HepG2 (cell line): ENCODE data around the gene NECAB2. TPM values are rescaled to one million over a fixed set of nuclear protein-coding genes. Genes with fewer than 3 reads are reported as not detected.

ENCODE experiments used
- NONO ChIP-seq, 2 experiments: fragments of 450-650 bp in 1 of 2; sonication (generic) in 1 of 2; formaldehyde crosslinking in 1 of 2; IDR thresholded peaks in 1 of 2; conservative IDR thresholded peaks in 1 of 2; 2 replicates each; pipeline versions ENCODE4 v1.6.1 to v1.8.0; 2017 to 2022; ENCODE audit warnings: mild to moderate bottlenecking in 1 of 2, missing genetic modification reagents in 1 of 2, moderate library complexity in 1 of 2
- POLR2AphosphoS2 ChIP-seq: IDR thresholded peaks from 2 replicates; pipeline ENCODE4 v1.6.1; 2011; ENCODE audit warnings: low read depth, low read length, improper control_type of control experiment
- RFX5 ChIP-seq: IDR thresholded peaks from 2 replicates; pipeline ENCODE4 v1.6.1; 2011; ENCODE audit warnings: low read depth, low read length, improper control_type of control experiment
- SP140L ChIP-seq: sonication (generic); formaldehyde crosslinking; IDR thresholded peaks from 2 replicates; pipeline ENCODE4 v1.4.0; 2020; ENCODE audit warnings: missing genetic modification reagents, borderline replicate concordance
- ZNF335 ChIP-seq: sonication (generic); formaldehyde crosslinking; IDR thresholded peaks from 2 replicates; pipeline ENCODE4 v1.4.0; 2020; ENCODE audit warnings: missing genetic modification reagents
- ZNF556 ChIP-seq: sonication (generic); formaldehyde crosslinking; IDR thresholded peaks from 2 replicates; pipeline ENCODE4 v1.4.0; 2020; ENCODE audit warnings: mild to moderate bottlenecking, missing genetic modification reagents, borderline replicate concordance
- ZNF589 ChIP-seq: sonication (generic); formaldehyde crosslinking; conservative IDR thresholded peaks from 2 replicates; pipeline ENCODE4 v1.8.0; 2022; ENCODE audit warnings: mild to moderate bottlenecking, moderate library complexity, missing genetic modification reagents
- ZNF619 ChIP-seq: sonication (generic); formaldehyde crosslinking; IDR thresholded peaks from 2 replicates; pipeline ENCODE4 v1.4.0; 2020; ENCODE audit warnings: mild to moderate bottlenecking, missing genetic modification reagents
- ZNF83 ChIP-seq: sonication (generic); formaldehyde crosslinking; IDR thresholded peaks from 2 replicates; pipeline ENCODE4 v1.4.0; 2020; ENCODE audit warnings: missing genetic modification reagents, mild to moderate bottlenecking, borderline replicate concordance
- ZSCAN29 ChIP-seq: sonication (generic); formaldehyde crosslinking; conservative IDR thresholded peaks from 2 replicates; pipeline ENCODE4 v1.4.0; 2020; ENCODE audit warnings: mild to moderate bottlenecking, missing genetic modification reagents
- polyA plus RNA-seq, 8 experiments: library from polyadenylated mRNA; depleted of rRNA in 3 of 8; stranded (reverse) in 7 of 8; unstranded in 1 of 8; fragments of >200 nt; fragmentation: Illumina TruSeq in 4 of 8; extraction: Trizol in 4 of 8; gene quantifications; 2 replicates each; pipeline versions ENCODE4 v1.2.1 to v1.2.3, GENCODE V29; 2011 to 2016; ENCODE audit warnings: low read depth in 4 of 8, missing spikeins in 1 of 8, mixed read lengths in 1 of 8; ENCODE audit not compliant: insufficient read depth in 1 of 8
- total RNA-seq, 5 experiments: library from RNA; depleted of rRNA; stranded (reverse); fragments of >200 nt; fragmentation: Illumina TruSeq; extraction: Trizol; gene quantifications; 2 replicates each; pipeline ENCODE4 v1.2.3, GENCODE V29; 2016; ENCODE audit warnings: low read depth in 1 of 5
- TF ChIP-seq, protein P1 (sequence below): sonication (generic); formaldehyde crosslinking; IDR thresholded peaks from 2 replicates; pipeline ENCODE4 v1.5.0; 2020; ENCODE audit warnings: missing genetic modification reagents
- TF ChIP-seq, protein P2 (sequence below): IDR thresholded peaks from 2 replicates; pipeline ENCODE4 v1.6.1; 2016; ENCODE audit warnings: low read depth, borderline replicate concordance
- TF ChIP-seq, protein P3 (sequence below): sonication (generic); formaldehyde crosslinking; IDR thresholded peaks from 2 replicates; pipeline ENCODE4 v1.9.0; 2021; ENCODE audit warnings: missing genetic modification reagents, mild to moderate bottlenecking, borderline replicate concordance
- TF ChIP-seq, protein P4 (sequence below): sonication (generic); formaldehyde crosslinking; IDR thresholded peaks from 2 replicates; pipeline ENCODE4 v1.4.0; 2020; ENCODE audit warnings: mild to moderate bottlenecking, missing genetic modification reagents
- TF ChIP-seq, protein P5 (sequence below): sonication (generic); formaldehyde crosslinking; IDR thresholded peaks from 2 replicates; pipeline ENCODE4 v1.5.0; 2020; ENCODE audit warnings: mild to moderate bottlenecking, missing genetic modification reagents
- TF ChIP-seq, protein P6 (sequence below): sonication (generic); formaldehyde crosslinking; IDR thresholded peaks from 2 replicates; pipeline ENCODE4 v1.4.0; 2020; ENCODE audit warnings: mild to moderate bottlenecking, missing genetic modification reagents
- TF ChIP-seq, protein P7 (sequence below): sonication (generic); formaldehyde crosslinking; conservative IDR thresholded peaks from 2 replicates; pipeline ENCODE4 v1.8.0; 2022; ENCODE audit warnings: mild to moderate bottlenecking, moderate library complexity, missing genetic modification reagents

The NECAB2 gene
- total and polyA plus RNA-seq, 2 of the 13 experiments (the other 11 are each of a cell fraction or from before 2014, with no cell fraction given), result 0.21 to 0.49 TPM

DNA sequence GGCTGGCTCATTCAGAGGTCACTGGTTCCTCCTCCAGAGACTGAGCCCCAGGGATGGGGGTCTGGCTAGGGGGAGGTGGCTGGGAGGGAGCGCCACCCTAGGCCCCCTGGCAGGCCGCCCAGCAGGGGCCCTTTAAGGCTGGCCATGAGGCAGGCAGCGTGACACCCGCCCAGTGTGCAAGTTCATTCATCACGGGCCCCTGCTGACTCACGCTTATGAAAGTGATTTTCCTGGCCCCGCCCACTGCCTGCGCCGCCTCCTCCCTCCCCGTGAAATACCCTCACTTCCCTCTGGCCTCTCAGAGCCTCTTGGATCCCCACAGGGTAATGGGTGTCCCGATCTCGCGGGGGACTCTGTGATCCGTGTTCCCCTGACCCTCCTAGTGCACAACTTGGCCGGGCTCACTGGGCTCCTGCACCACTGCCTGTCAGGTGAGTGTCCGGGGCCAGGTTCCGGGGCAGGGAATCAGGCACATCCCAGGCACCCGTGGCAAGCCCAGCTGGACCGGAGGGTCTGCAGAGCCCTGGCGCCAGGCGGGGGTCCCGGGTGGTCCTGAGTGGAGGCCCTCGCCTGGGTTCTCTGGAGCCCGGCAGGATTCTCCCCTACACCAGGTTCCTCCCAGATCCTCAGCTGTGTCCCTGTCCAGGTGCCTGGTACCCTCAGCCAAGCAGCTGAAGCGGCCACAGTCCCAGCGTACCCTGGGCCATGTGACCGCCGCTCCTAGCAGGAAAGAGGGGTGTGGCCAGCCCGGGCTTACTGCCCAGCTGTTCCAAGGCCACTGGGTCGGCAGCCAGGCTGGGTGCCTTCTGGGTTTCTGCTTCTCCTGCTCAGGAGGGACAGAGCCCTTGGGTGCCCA is 14.9 kb upstream of the NECAB2 start, which contains the start of gene OSGIN1 (continued):
- no peak; the same call in 1 of the 2 replicates for TF ChIP-seq ZNF619 (CRISPR knock-in tag)
- TF ChIP-seq ZSCAN29 (CRISPR knock-in tag), result 0 out of 2 replicates have a peak, but pooled peaks have one; percentile 36
- no peak for TF ChIP-seq NONO (IDR thresholded peaks at IDR 0.05)
- peak; percentile 53 for TF ChIP-seq NONO (CRISPR knock-in tag; conservative IDR thresholded peaks at IDR 0.05)
- TF ChIP-seq, protein P1, sequence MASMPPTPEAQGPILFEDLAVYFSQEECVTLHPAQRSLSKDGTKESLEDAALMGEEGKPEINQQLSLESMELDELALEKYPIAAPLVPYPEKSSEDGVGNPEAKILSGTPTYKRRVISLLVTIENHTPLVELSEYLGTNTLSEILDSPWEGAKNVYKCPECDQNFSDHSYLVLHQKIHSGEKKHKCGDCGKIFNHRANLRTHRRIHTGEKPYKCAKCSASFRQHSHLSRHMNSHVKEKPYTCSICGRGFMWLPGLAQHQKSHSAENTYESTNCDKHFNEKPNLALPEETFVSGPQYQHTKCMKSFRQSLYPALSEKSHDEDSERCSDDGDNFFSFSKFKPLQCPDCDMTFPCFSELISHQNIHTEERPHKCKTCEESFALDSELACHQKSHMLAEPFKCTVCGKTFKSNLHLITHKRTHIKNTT (CRISPR knock-in tag), result no peak
- TF ChIP-seq ZNF335 (CRISPR knock-in tag), result peak; percentile 94; the same call in 1 of the 2 replicates
- no peak for TF ChIP-seq ZNF556 (CRISPR knock-in tag)
- TF ChIP-seq, protein P2, sequence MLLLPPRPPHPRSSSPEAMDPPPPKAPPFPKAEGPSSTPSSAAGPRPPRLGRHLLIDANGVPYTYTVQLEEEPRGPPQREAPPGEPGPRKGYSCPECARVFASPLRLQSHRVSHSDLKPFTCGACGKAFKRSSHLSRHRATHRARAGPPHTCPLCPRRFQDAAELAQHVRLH, result no peak
- TF ChIP-seq, protein P3, sequence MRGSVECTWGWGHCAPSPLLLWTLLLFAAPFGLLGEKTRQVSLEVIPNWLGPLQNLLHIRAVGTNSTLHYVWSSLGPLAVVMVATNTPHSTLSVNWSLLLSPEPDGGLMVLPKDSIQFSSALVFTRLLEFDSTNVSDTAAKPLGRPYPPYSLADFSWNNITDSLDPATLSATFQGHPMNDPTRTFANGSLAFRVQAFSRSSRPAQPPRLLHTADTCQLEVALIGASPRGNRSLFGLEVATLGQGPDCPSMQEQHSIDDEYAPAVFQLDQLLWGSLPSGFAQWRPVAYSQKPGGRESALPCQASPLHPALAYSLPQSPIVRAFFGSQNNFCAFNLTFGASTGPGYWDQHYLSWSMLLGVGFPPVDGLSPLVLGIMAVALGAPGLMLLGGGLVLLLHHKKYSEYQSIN, result no peak
- TF ChIP-seq POLR2AphosphoS2, result peak; percentile 97
- TF ChIP-seq, protein P4, sequence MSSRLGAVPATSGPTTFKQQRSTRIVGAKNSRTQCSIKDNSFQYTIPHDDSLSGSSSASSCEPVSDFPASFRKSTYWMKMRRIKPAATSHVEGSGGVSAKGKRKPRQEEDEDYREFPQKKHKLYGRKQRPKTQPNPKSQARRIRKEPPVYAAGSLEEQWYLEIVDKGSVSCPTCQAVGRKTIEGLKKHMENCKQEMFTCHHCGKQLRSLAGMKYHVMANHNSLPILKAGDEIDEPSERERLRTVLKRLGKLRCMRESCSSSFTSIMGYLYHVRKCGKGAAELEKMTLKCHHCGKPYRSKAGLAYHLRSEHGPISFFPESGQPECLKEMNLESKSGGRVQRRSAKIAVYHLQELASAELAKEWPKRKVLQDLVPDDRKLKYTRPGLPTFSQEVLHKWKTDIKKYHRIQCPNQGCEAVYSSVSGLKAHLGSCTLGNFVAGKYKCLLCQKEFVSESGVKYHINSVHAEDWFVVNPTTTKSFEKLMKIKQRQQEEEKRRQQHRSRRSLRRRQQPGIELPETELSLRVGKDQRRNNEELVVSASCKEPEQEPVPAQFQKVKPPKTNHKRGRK, result peak; percentile 6; the same call in 1 of the 2 replicates
- TF ChIP-seq SP140L (CRISPR knock-in tag), result no peak
- peak; percentile 77; the same call in 1 of the 2 replicates for TF ChIP-seq ZNF589 (CRISPR knock-in tag)
- TF ChIP-seq, protein P5, sequence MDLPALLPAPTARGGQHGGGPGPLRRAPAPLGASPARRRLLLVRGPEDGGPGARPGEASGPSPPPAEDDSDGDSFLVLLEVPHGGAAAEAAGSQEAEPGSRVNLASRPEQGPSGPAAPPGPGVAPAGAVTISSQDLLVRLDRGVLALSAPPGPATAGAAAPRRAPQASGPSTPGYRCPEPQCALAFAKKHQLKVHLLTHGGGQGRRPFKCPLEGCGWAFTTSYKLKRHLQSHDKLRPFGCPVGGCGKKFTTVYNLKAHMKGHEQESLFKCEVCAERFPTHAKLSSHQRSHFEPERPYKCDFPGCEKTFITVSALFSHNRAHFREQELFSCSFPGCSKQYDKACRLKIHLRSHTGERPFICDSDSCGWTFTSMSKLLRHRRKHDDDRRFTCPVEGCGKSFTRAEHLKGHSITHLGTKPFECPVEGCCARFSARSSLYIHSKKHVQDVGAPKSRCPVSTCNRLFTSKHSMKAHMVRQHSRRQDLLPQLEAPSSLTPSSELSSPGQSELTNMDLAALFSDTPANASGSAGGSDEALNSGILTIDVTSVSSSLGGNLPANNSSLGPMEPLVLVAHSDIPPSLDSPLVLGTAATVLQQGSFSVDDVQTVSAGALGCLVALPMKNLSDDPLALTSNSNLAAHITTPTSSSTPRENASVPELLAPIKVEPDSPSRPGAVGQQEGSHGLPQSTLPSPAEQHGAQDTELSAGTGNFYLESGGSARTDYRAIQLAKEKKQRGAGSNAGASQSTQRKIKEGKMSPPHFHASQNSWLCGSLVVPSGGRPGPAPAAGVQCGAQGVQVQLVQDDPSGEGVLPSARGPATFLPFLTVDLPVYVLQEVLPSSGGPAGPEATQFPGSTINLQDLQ (CRISPR knock-in tag), result peak; percentile 91
- TF ChIP-seq, protein P6, sequence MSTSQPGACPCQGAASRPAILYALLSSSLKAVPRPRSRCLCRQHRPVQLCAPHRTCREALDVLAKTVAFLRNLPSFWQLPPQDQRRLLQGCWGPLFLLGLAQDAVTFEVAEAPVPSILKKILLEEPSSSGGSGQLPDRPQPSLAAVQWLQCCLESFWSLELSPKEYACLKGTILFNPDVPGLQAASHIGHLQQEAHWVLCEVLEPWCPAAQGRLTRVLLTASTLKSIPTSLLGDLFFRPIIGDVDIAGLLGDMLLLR, result no peak
- TF ChIP-seq RFX5, result peak; percentile 10; the same call in 1 of the 2 replicates
- TF ChIP-seq ZNF83 (CRISPR knock-in tag), result no peak
- TF ChIP-seq, protein P7, sequence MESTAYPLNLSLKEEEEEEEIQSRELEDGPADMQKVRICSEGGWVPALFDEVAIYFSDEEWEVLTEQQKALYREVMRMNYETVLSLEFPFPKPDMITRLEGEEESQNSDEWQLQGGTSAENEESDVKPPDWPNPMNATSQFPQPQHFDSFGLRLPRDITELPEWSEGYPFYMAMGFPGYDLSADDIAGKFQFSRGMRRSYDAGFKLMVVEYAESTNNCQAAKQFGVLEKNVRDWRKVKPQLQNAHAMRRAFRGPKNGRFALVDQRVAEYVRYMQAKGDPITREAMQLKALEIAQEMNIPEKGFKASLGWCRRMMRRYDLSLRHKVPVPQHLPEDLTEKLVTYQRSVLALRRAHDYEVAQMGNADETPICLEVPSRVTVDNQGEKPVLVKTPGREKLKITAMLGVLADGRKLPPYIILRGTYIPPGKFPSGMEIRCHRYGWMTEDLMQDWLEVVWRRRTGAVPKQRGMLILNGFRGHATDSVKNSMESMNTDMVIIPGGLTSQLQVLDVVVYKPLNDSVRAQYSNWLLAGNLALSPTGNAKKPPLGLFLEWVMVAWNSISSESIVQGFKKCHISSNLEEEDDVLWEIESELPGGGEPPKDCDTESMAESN (CRISPR knock-in tag), result peak; percentile 28; the same call in 1 of the 2 replicates
